ENCODE measurements around the gene KRTAP5-9.
"Not testable (repeated sequence)": the region's sequence is repeated elsewhere in the genome, so short reads cannot be mapped to it uniquely, and the experiment has no call there.

The KRTAP5-9 gene

GRCh38 chr11:71534711-71535608 lies 13.3 kb upstream of the KRTAP5-9 start:
- not testable (repeated sequence) for DNase-seq

- DNase-seq, result no peak
Measured at GRCh38 chr11:71535825-71536224, 12.4 kb upstream of the KRTAP5-9 start.

GRCh38 chr11:71537537-71537936 lies 10.7 kb upstream of the KRTAP5-9 start:
- DNase-seq, result no peak

GRCh38 chr11:71537977-71538665 lies 10.1 kb upstream of the KRTAP5-9 start, which contains the start of gene KRTAP5-8:
Gene KRTAP5-8, plus strand, starts transcription at chr11:71538025. Its CDS starts 31 bp downstream, at chr11:71538056.
- DNase-seq, result not testable (repeated sequence)

- no peak for DNase-seq
Measured at GRCh38 chr11:71538666-71538990, 9.6 kb upstream of the KRTAP5-9 start.

GRCh38 chr11:71539017-71539416 lies 9.2 kb upstream of the KRTAP5-9 start:
- no peak for DNase-seq

- not testable (repeated sequence) for DNase-seq
Measured at GRCh38 chr11:71539971-71540370, 8.2 kb upstream of the KRTAP5-9 start.

GRCh38 chr11:71540521-71541304 lies 7.5 kb upstream of the KRTAP5-9 start:
- DNase-seq, result not testable (repeated sequence)

- no peak for DNase-seq
Measured at GRCh38 chr11:71542382-71542781, 5.8 kb upstream of the KRTAP5-9 start.

GRCh38 chr11:71542879-71543777 lies 5.1 kb upstream of the KRTAP5-9 start:
- DNase-seq, result no peak

- DNase-seq, result peak; percentile 26
Measured at GRCh38 chr11:71543866-71544265, 4.4 kb upstream of the KRTAP5-9 start.

- no peak for DNase-seq
Measured at GRCh38 chr11:71544525-71545214, 3.5 kb upstream of the KRTAP5-9 start.

- DNase-seq, result no peak
Measured at GRCh38 chr11:71545405-71545966, 2.7 kb upstream of the KRTAP5-9 start.

GRCh38 chr11:71548716-71549151 lies 514 bp downstream of the KRTAP5-9 start:
- DNase-seq, result no peak

GRCh38 chr11:71551711-71552110 lies 3.5 kb downstream of the KRTAP5-9 start:
- DNase-seq, result no peak

- DNase-seq, result no peak
Measured at GRCh38 chr11:71554996-71555395, 6.8 kb downstream of the KRTAP5-9 start.

- no peak for DNase-seq
Measured at GRCh38 chr11:71555508-71555907, 7.3 kb downstream of the KRTAP5-9 start.

- no peak for DNase-seq
Measured at GRCh38 chr11:71556018-71556417, 7.8 kb downstream of the KRTAP5-9 start.

- DNase-seq, result no peak
Measured at GRCh38 chr11:71557257-71557656, 9.0 kb downstream of the KRTAP5-9 start.

- DNase-seq, result no peak
Measured at GRCh38 chr11:71558996-71559395, 10.8 kb downstream of the KRTAP5-9 start.

GRCh38 chr11:71562120-71562519 lies 13.9 kb downstream of the KRTAP5-9 start:
- no peak for DNase-seq

Measured in KG1 (cell line).